ENCODE data around the gene KCNK16. TPM values are rescaled to one million over a fixed set of nuclear protein-coding genes. Genes with fewer than 3 reads are reported as not detected.

The KCNK16 gene
- total RNA-seq, 4 donors from 2014 or later = 0.88 TPM; not detected in 3

DNA sequence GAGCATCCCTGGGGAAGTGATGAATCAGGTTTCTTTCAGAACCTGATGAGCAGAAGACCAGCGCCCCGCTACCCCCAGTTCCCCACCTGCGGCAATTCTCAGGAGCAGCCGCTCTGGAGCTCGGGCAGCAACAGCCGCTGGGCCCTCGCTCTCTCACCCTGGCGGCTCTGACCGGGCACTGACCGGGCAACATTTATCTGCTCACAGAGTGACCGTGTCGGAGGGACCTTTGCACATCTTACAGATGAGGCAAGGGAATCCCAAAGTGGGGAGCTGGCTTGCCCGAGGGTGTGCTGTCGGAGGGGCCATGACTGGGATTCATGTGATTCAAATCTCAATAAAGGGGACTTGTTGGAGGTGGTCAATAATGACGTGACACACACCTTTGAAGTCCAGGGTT, 26.2 kb upstream of the KCNK16 start:
- H3K27ac ChIP-seq = no peak overlapping the region

DNA sequence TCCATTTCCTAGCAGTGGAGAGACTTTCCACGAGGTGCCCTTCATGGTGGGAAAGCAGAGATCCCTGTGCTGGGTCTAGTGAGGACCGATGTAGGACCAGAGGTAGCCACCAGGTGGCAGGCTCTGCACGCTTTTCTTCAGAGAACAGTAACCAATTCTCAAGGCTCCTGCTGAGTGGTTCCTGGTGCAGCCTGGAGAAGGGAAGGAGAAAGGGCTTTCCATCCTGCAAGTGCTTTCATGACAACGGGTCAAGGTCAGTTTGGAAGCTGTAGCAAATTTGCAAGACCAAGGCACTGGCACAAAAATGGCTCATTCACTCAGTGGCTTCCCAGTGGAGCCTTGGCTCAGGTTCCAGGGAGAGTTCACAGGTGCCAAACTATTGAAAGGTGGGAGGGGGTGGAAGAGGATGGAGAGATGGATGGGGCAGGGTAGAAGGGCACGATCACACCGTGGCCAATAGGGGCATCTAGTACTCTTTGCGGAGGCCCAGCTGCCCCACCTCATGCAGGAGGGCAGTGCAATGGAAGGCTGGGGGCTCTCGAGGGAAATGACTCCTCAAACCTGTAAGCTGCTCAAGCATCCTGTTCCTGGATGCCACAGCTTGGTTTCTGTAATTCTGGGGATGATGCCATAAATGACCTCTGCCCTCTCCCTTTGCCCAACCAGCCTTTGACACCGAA, 25.5 kb upstream of the KCNK16 start:
- WGBS, 2 donors = 44 to 46% methylated on average over 9 of the region's 9 CpGs
- no peaks in the 10 kb centered on the region for H3K9me3 ChIP-seq
- H3K4me1 ChIP-seq = peaks cover 17 to 51% of the 10 kb centered on the region in 2 donors
- no peaks in the 10 kb centered on the region for H3K27me3 ChIP-seq
- DNase-seq = peak; percentile 79 to 83
- no peaks in the 10 kb centered on the region for H3K36me3 ChIP-seq
- TF ChIP-seq, protein P1, sequence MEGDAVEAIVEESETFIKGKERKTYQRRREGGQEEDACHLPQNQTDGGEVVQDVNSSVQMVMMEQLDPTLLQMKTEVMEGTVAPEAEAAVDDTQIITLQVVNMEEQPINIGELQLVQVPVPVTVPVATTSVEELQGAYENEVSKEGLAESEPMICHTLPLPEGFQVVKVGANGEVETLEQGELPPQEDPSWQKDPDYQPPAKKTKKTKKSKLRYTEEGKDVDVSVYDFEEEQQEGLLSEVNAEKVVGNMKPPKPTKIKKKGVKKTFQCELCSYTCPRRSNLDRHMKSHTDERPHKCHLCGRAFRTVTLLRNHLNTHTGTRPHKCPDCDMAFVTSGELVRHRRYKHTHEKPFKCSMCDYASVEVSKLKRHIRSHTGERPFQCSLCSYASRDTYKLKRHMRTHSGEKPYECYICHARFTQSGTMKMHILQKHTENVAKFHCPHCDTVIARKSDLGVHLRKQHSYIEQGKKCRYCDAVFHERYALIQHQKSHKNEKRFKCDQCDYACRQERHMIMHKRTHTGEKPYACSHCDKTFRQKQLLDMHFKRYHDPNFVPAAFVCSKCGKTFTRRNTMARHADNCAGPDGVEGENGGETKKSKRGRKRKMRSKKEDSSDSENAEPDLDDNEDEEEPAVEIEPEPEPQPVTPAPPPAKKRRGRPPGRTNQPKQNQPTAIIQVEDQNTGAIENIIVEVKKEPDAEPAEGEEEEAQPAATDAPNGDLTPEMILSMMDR (IDR thresholded peaks at IDR 0.05) = peak; percentile 59 to 90 (median 78)
- TF ChIP-seq POLR2A (IDR thresholded peaks at IDR 0.05) = no peak
- intact Hi-C loops (cut with DNase I) = no loop called here
- no peak overlapping the region for H3K4me3 ChIP-seq (replicated peaks in 1 of 3)
- peak overlapping the region; percentile 15 to 48 (median 41) for H3K27ac ChIP-seq

More for the DNA sequence above, 26.2 kb upstream of the KCNK16 start:
- Histone ChIP-seq H3K36me3 (no peaks in the 10 kb centered on the region), H3K9me3 (no peaks in the 10 kb centered on the region), H3K4me1 (peaks cover 13 to 44% of the 10 kb centered on the region in 2 donors), H3K27me3 (no peaks in the 10 kb centered on the region), H3K4me3 (replicated peaks in 1 of 3) (no peak overlapping the region)
- DNase-seq = no peak
- TF ChIP-seq POLR2A (IDR thresholded peaks at IDR 0.05) = no peak
- TF ChIP-seq, protein P1 (IDR thresholded peaks at IDR 0.05) = no peak
- intact Hi-C loops (cut with DNase I) = no loop called here
- 95 to 98% methylated on average over 11 to 15 of the region's 15 CpGs for WGBS, 2 donors

DNA sequence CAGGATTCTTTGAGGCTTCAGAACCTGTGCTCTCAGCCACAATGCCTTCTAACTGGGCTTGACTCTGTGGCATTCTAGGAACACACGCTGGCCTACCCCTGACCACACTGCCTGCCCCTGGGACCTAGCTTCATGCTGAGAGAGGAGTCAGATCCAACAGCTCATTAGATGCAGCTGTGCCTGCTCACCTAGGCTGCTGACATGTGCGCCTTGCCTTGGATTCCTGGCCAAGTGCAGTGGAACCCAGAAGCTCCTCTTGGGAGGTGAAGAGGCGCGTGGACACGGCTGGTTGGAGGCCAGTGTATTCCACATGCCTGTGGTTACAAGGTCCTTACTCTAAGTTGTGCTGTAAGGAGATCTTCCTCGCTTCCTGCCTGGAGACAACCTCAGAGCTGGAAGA, 24.7 kb upstream of the KCNK16 start:
- Histone ChIP-seq H3K27me3 (no peaks in the 10 kb centered on the region), H3K4me1 (peaks cover 21 to 59% of the 10 kb centered on the region in 2 donors), H3K4me3 (replicated peaks in 1 of 3) (no peak overlapping the region), H3K27ac (peak overlapping the region in 2 of 3 donors; percentile 15 to 41), H3K9me3 (no peaks in the 10 kb centered on the region), H3K36me3 (no peaks in the 10 kb centered on the region)
- TF ChIP-seq, protein P1 (IDR thresholded peaks at IDR 0.05) = no peak
- no peak for TF ChIP-seq POLR2A (IDR thresholded peaks at IDR 0.05)
- WGBS, 2 donors = 30 to 36% methylated on average over 3 to 6 of the region's 6 CpGs
- DNase-seq = peak; percentile 83
- intact Hi-C loops (cut with DNase I) = no loop called here

DNA sequence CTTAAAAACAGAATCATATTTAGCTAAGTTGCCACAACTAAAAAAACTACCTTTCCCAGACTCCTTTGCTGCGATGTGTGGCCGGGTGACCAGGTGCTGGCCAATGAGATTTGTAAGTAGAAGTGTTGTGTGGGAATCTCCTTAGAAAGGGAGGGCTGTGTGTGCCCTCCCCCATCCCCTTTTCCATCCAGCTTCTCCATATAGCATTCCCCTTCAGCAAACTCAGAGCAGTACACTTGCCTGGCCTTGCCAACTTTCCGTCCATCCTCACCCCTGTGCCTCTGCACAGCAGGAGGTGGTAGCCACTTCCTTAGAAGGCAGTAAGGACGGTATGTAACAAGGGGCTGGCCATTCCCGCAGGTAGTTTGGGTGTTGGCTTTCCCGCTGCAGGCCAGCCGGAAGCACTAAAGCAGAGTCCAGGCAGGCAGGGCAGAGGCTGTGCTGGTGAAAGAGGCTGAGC, 22.3 kb upstream of the KCNK16 start:
- no peak for TF ChIP-seq POLR2A (IDR thresholded peaks at IDR 0.05)
- TF ChIP-seq, protein P1 (IDR thresholded peaks at IDR 0.05) = no peak
- Histone ChIP-seq H3K27ac (no peak overlapping the region), H3K36me3 (no peaks in the 10 kb centered on the region), H3K4me1 (peaks cover 21 to 57% of the 10 kb centered on the region in 2 donors), H3K27me3 (no peaks in the 10 kb centered on the region), H3K9me3 (no peaks in the 10 kb centered on the region), H3K4me3 (replicated peaks in 1 of 3) (no peak overlapping the region)
- intact Hi-C loops (cut with DNase I) = no loop called here
- DNase-seq = no peak
- WGBS, 2 donors = 87 to 95% methylated on average over 4 to 7 of the region's 7 CpGs

DNA sequence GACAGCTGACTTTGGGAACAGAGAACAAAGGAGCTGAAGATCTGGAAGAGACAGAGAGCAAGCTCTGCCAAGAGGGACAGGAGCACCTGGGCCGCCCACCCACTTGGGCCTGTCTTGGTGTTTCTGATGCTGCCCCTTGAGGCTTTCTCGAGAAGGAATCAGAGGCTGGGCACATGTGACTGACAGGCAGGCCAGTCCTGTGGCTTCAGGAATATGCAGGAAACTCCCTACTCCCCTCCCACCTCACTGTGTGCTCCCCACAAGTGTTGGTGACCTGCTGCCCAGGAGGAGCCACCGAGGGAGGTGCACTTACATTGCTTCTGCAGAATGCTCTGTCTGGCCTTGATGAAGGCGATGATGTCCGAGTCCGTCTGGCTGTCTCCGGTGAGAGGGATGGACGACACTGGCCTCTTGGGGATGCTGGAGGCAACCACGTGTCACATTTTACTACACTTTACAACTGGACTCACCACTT, 20.9 kb upstream of the KCNK16 start:
- TF ChIP-seq, protein P1 (IDR thresholded peaks at IDR 0.05) = no peak
- peaks cover 36 to 71% of the 10 kb centered on the region in 2 donors for H3K4me1 ChIP-seq
- WGBS, 2 donors = 75 to 78% methylated on average over 9 of the region's 9 CpGs
- no peaks in the 10 kb centered on the region for H3K27me3 ChIP-seq
- H3K36me3 ChIP-seq = no peaks in the 10 kb centered on the region
- H3K9me3 ChIP-seq = no peaks in the 10 kb centered on the region
- peak in 1 of 2 donors; percentile 26 for DNase-seq
- H3K27ac ChIP-seq = peak overlapping the region; percentile 39 to 47 (median 46)
- intact Hi-C loops (cut with DNase I) = no loop called here
- H3K4me3 ChIP-seq (replicated peaks in 1 of 3) = no peak overlapping the region
